OCI-LY7 (cell line): ENCODE measurements around the gene TMEM45B. TPM values are rescaled to one million over a fixed set of nuclear protein-coding genes. Genes with fewer than 3 reads are reported as not detected.
A peak's percentile ranks its signal among the peaks of the same experiment; 100 is the strongest.

ENCODE experiments used
- BruUV-seq: library from RNA; stranded (reverse); fragments of 400-500 nt; replicated peaks from 2 replicates; lab custom pipeline; 2021; lab: Mats Ljungman, UMichigan
- CTCF ChIA-PET: fragments of 300-600 bp; sonication (Branson Sonifier 250); formaldehyde crosslinking; loops from one replicate; lab custom pipeline; 2022; ENCODE audit warnings: antibody characterized with exemption; ENCODE audit not compliant: unreplicated experiment; lab: Charles Lee
- POLR2A ChIA-PET: fragments of 300-600 bp; sonication (Branson Sonifier 250); formaldehyde crosslinking; loops from one replicate; lab custom pipeline; 2022; ENCODE audit warnings: antibody characterized with exemption; lab: Charles Lee
- DNase-seq: peaks from one replicate; pipeline ENCODE4 v3.0.0-alpha.2; 2015; ENCODE audit warnings: low spot score
- H2AFZ ChIP-seq: fragments of 200-600 bp; sonication (generic), shearing (Covaris generic); 2 replicates; pipeline ENCODE4 v1.6.1; 2014; ENCODE audit warnings: mild to moderate bottlenecking, antibody characterized with exemption, low read length, moderate library complexity
- H3K27ac ChIP-seq: fragments of 200-600 bp; sonication (generic); 2 replicates; pipeline ENCODE4 v1.5.1; 2014; ENCODE audit warnings: mixed run types, low read depth, mild to moderate bottlenecking, moderate library complexity, low read length, inconsistent platforms; ENCODE audit not compliant: poor library complexity, severe bottlenecking
- H3K36me3 ChIP-seq: fragments of 200-600 bp; sonication (generic); 2 replicates; pipeline ENCODE4 v1.6.1; 2014; ENCODE audit warnings: mild to moderate bottlenecking, antibody characterized with exemption, low read length, moderate library complexity, mixed read lengths; ENCODE audit not compliant: insufficient read depth
- H3K4me1 ChIP-seq: fragments of 200-600 bp; sonication (generic); 2 replicates; pipeline ENCODE4 v1.5.1; 2014; ENCODE audit warnings: mild to moderate bottlenecking, low read length; ENCODE audit not compliant: insufficient read depth, poor library complexity, severe bottlenecking
- H3K4me2 ChIP-seq: fragments of 200-600 bp; sonication (generic); 2 replicates; pipeline ENCODE4 v1.6.1; 2014; ENCODE audit warnings: mild to moderate bottlenecking, low read length
- H3K4me3 ChIP-seq: fragments of 200-600 bp; sonication (generic); 2 replicates; pipeline ENCODE4 v1.5.1; 2014; ENCODE audit warnings: mild to moderate bottlenecking, low read depth, low read length; ENCODE audit not compliant: poor library complexity, severe bottlenecking
- H3K79me2 ChIP-seq: fragments of 200-600 bp; sonication (generic); 2 replicates; pipeline ENCODE4 v1.6.1; 2016; ENCODE audit warnings: low read depth, mild to moderate bottlenecking, low read length, moderate library complexity, mixed read lengths; ENCODE audit not compliant: insufficient read depth
- H3K9me2 ChIP-seq: fragments of 200-600 bp; sonication (generic); 2 replicates; pipeline ENCODE4 v1.6.1; 2016; ENCODE audit warnings: mild to moderate bottlenecking, low read length, mixed read lengths; ENCODE audit not compliant: insufficient read depth
- H3K9me3 ChIP-seq: fragments of 200-600 bp; sonication (generic); 2 replicates; pipeline ENCODE4 v1.6.1; 2014; ENCODE audit warnings: mild to moderate bottlenecking, mixed run types, low read length, mixed read lengths
- H4K20me1 ChIP-seq: fragments of 200-600 bp; sonication (generic); 2 replicates; pipeline ENCODE4 v1.6.1; 2014; ENCODE audit warnings: mild to moderate bottlenecking, antibody characterized with exemption, low read length, moderate library complexity, mixed read lengths; ENCODE audit not compliant: insufficient read depth
- EZH2phosphoT487 ChIP-seq: fragments of 200-600 bp; sonication (generic); IDR thresholded peaks from 2 replicates; pipeline ENCODE4 v1.6.1; 2018; ENCODE audit warnings: low read depth, borderline replicate concordance, mild to moderate bottlenecking, mixed run types, antibody characterized with exemption, low read length, moderate library complexity, mixed read lengths
- intact Hi-C: fragments of 100-400 bp; cut with micrococcal nuclease; formaldehyde crosslinking; loops from one replicate; pipeline ENCODE4 v1.10.0; 2022; ENCODE audit not compliant: unreplicated experiment
- total RNA-seq, 2 experiments: library from RNA; depleted of rRNA in 1 of 2; stranded (reverse); fragments of >200 nt in 1 of 2; shearing (Covaris generic) in 1 of 2; gene quantifications; 2 replicates each; pipeline ENCODE4 v1.2.3, GENCODE V29; 2014 to 2022
- TF ChIP-seq, protein P1 (sequence below): fragments of 200-600 bp; sonication (generic); conservative IDR thresholded peaks from 2 replicates; pipeline ENCODE4 v1.5.1; 2014; ENCODE audit warnings: mild to moderate bottlenecking, antibody characterized with exemption, low read length, moderate library complexity, mixed read lengths

The TMEM45B gene
- total RNA-seq, 2 experiments from 2014 or later = not detected

DNA sequence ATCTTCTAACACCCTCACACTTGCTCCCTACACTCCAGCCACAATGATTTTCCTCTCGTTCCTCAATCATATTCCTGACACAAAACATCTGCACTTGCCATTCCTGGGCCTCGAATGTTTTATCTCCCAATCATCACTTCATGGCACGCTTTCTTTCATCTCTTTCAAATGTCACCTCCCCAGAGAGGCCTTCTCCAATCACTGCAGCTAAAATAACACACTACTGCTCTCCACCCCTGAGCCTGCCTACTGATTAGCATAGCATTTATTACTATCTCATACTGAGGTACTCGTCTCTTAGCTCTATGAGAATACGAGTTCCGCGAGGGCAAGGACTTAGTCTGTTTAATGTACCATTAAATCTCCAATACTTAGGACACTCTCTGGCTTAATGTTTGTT is 56.3 kb downstream of the TMEM45B start:
- Histone ChIP-seq H3K4me1 (no peaks in the 10 kb centered on the region), H3K4me2 (no peak overlapping the region), H3K9me2 (no peaks in the 10 kb centered on the region), H3K9me3 (no peaks in the 10 kb centered on the region), H4K20me1 (no peaks in the 10 kb centered on the region), H3K79me2 (no peaks in the 10 kb centered on the region), H3K4me3 (no peak overlapping the region), H3K36me3 (peaks cover 96% of the 10 kb centered on the region), H2AFZ (no peak overlapping the region), H3K27ac (no peak overlapping the region)
- no TSS peak for BruUV-seq
- TF ChIP-seq, protein P1, sequence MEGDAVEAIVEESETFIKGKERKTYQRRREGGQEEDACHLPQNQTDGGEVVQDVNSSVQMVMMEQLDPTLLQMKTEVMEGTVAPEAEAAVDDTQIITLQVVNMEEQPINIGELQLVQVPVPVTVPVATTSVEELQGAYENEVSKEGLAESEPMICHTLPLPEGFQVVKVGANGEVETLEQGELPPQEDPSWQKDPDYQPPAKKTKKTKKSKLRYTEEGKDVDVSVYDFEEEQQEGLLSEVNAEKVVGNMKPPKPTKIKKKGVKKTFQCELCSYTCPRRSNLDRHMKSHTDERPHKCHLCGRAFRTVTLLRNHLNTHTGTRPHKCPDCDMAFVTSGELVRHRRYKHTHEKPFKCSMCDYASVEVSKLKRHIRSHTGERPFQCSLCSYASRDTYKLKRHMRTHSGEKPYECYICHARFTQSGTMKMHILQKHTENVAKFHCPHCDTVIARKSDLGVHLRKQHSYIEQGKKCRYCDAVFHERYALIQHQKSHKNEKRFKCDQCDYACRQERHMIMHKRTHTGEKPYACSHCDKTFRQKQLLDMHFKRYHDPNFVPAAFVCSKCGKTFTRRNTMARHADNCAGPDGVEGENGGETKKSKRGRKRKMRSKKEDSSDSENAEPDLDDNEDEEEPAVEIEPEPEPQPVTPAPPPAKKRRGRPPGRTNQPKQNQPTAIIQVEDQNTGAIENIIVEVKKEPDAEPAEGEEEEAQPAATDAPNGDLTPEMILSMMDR = no peak
- no peak for TF ChIP-seq EZH2phosphoT487
- ChIA-PET CTCF (no interaction called here), POLR2A (no interaction called here)
- intact Hi-C loops = no loop called here
- no peak for DNase-seq

DNA sequence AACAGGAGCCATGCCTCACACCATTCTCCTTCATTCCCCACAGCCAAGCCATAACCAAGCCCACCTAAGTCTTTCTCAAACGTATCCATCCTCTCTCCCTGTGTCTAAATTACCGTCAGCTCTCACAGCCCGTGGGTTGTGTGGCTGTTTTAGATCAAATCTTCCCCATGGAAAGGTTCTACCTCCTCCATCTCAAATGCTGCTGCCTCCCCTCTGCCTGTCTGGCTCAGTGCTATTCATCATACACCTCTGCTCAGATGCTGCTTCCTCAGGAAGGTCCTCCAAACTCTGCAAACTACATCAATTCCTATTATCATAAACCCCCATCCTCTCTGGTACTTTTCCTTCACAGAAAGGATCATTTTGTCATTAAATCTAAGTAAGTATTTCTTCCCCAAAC is 64.7 kb downstream of the TMEM45B start:
- no peak for DNase-seq
- intact Hi-C loops = no loop called here
- no peaks in the 10 kb centered on the region for H3K9me2 ChIP-seq
- no TSS peak for BruUV-seq
- H3K4me3 ChIP-seq = no peak overlapping the region
- ChIA-PET POLR2A (interaction anchor here (1.0 kb wide), 1 partner anchor 14 kb away, joined by 3 read pairs; no protein-coding TSS in a partner anchor), CTCF (no interaction called here)
- no peaks in the 10 kb centered on the region for H3K9me3 ChIP-seq
- TF ChIP-seq, protein P1 = no peak
- no peak for TF ChIP-seq EZH2phosphoT487
- no peak overlapping the region for H2AFZ ChIP-seq
- no peak overlapping the region for H3K4me2 ChIP-seq
- H3K4me1 ChIP-seq = no peaks in the 10 kb centered on the region
- H4K20me1 ChIP-seq = no peaks in the 10 kb centered on the region
- no peaks in the 10 kb centered on the region for H3K79me2 ChIP-seq
- peaks cover 98% of the 10 kb centered on the region for H3K36me3 ChIP-seq
- H3K27ac ChIP-seq = no peak overlapping the region

DNA sequence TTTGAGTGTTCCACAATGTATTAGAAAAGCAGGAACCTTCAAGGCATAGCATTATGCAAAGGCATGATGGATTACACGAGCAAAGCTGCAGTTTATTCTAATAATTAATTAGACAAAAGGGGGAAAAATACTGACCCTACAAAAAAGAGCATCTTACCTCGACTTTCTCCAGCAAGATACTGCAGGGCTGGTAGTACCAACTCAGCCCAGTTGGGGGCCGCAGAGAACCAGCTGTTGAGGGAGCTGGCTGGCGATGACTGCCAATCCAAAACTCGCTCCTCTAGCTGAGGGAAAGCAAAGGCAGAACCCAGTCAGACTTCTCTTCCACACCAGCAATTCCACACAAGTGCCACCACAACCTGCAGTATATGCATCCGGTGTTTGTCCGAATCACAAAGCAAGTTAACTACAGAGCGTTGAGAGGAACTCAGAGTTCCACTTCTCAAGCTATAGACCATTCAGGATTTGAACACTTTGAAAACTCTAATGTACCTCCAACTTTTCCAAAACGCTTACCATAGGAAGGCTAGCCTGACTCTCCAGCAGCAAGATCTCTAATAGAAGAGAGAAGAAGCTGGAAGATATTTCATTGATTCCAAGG is 66.0 kb downstream of the TMEM45B start:
- no TSS peak for BruUV-seq
- Histone ChIP-seq H3K27ac (no peak overlapping the region), H2AFZ (no peak overlapping the region), H3K36me3 (peaks cover 99% of the 10 kb centered on the region), H3K4me1 (no peaks in the 10 kb centered on the region), H3K9me3 (no peaks in the 10 kb centered on the region), H3K4me3 (no peak overlapping the region), H3K79me2 (no peaks in the 10 kb centered on the region), H3K4me2 (no peak overlapping the region), H4K20me1 (no peaks in the 10 kb centered on the region), H3K9me2 (no peaks in the 10 kb centered on the region)
- TF ChIP-seq, protein P1 = peak; percentile 91
- TF ChIP-seq EZH2phosphoT487 = no peak
- intact Hi-C loops = loop anchor here (1.0 kb wide), 1 partner anchor 332 kb away; no protein-coding TSS in a partner anchor
- peak; percentile 63 for DNase-seq
- CTCF ChIA-PET = interaction anchor here (0.9 kb wide), 1 partner anchor 277 kb away, joined by 3 read pairs; no protein-coding TSS in a partner anchor
- POLR2A ChIA-PET = interaction anchor here (1.1 kb wide), 2 partner anchors 8 to 17 kb away, joined by 3 read pairs; no protein-coding TSS in a partner anchor
